Dendritic cell treated with granulocyte-macrophage colony-stimulating factor and Interleukin-4, amounts not matched to agents 40 ng/mL and 50 ng/mL, for 4 days (primary cell): ENCODE data around the gene TAF4B.
"Not testable (repeated sequence)": the region's sequence is repeated elsewhere in the genome, so short reads cannot be mapped to it uniquely, and the experiment has no call there.

Experiments
- H3K27ac Mint-ChIP-seq: one replicate; pipeline ENCODE4 v1.8.0; 2022; ENCODE audit warnings: mild to moderate bottlenecking, mixed read lengths
- H3K27me3 Mint-ChIP-seq: one replicate; pipeline ENCODE4 v1.8.0; 2022; ENCODE audit warnings: mild to moderate bottlenecking, mixed read lengths
- H3K36me3 Mint-ChIP-seq: one replicate; pipeline ENCODE4 v1.8.0; 2022; ENCODE audit warnings: low read depth, mixed read lengths
- H3K4me1 Mint-ChIP-seq: one replicate; pipeline ENCODE4 v1.8.0; 2022; ENCODE audit warnings: low read depth, mixed read lengths
- H3K4me3 Mint-ChIP-seq: one replicate; pipeline ENCODE4 v1.8.0; 2022; ENCODE audit warnings: mild to moderate bottlenecking, moderate library complexity, mixed read lengths
- H3K9me3 Mint-ChIP-seq: one replicate; pipeline ENCODE4 v1.8.0; 2022; ENCODE audit warnings: mixed read lengths
- intact Hi-C: fragments of 100-400 bp; cut with micrococcal nuclease; formaldehyde crosslinking; loops from one replicate; pipeline ENCODE4 v1.15.0; 2022

TAF4B gene

GRCh38 chr18:26336572-26336971, 110.3 kb downstream of the TAF4B start:
- Mint-ChIP-seq H3K9me3 (no peaks in the 10 kb centered on the region), H3K27me3 (no peaks in the 10 kb centered on the region), H3K36me3 (no peaks in the 10 kb centered on the region), H3K4me1 (no peaks in the 10 kb centered on the region), H3K27ac (no peak overlapping the region), H3K4me3 (no peak overlapping the region)
- intact Hi-C loops: no loop called here

- no peaks in the 10 kb centered on the region for H3K36me3 Mint-ChIP-seq
- H3K4me3 Mint-ChIP-seq: no peak overlapping the region
- H3K27ac Mint-ChIP-seq: no peak overlapping the region
- peaks cover 35% of the 10 kb centered on the region for H3K9me3 Mint-ChIP-seq
- H3K27me3 Mint-ChIP-seq: no peaks in the 10 kb centered on the region
- H3K4me1 Mint-ChIP-seq: no peaks in the 10 kb centered on the region
- intact Hi-C loops: no loop called here
Observed at GRCh38 chr18:26342646-26343045, 116.4 kb downstream of the TAF4B start.

- no peak overlapping the region for H3K27ac Mint-ChIP-seq
- no peaks in the 10 kb centered on the region for H3K27me3 Mint-ChIP-seq
- H3K4me1 Mint-ChIP-seq: no peaks in the 10 kb centered on the region
- no peak overlapping the region for H3K4me3 Mint-ChIP-seq
- no peaks in the 10 kb centered on the region for H3K36me3 Mint-ChIP-seq
- peaks cover 38% of the 10 kb centered on the region for H3K9me3 Mint-ChIP-seq
- intact Hi-C loops: no loop called here
Observed at GRCh38 chr18:26350961-26351360, 124.7 kb downstream of the TAF4B start.

GRCh38 chr18:26356045-26356785, 130.0 kb downstream of the TAF4B start:
- intact Hi-C loops: no loop called here
- Mint-ChIP-seq H3K27ac (no peak overlapping the region), H3K9me3 (no peaks in the 10 kb centered on the region), H3K27me3 (no peaks in the 10 kb centered on the region), H3K36me3 (peaks cover 7% of the 10 kb centered on the region), H3K4me1 (no peaks in the 10 kb centered on the region), H3K4me3 (no peak overlapping the region)

- Mint-ChIP-seq H3K27me3 (no peaks in the 10 kb centered on the region), H3K4me3 (no peak overlapping the region), H3K27ac (no peak overlapping the region), H3K4me1 (no peaks in the 10 kb centered on the region), H3K36me3 (peaks cover 7% of the 10 kb centered on the region), H3K9me3 (no peaks in the 10 kb centered on the region)
- intact Hi-C loops: no loop called here
Observed at GRCh38 chr18:26357960-26358359, 131.7 kb downstream of the TAF4B start.

GRCh38 chr18:26362021-26362420, 135.8 kb downstream of the TAF4B start:
- Mint-ChIP-seq H3K27ac (no peak overlapping the region), H3K4me1 (no peaks in the 10 kb centered on the region), H3K4me3 (no peak overlapping the region), H3K27me3 (no peaks in the 10 kb centered on the region), H3K9me3 (no peaks in the 10 kb centered on the region), H3K36me3 (peaks cover 7% of the 10 kb centered on the region)
- intact Hi-C loops: no loop called here

GRCh38 chr18:26367425-26367824, 141.2 kb downstream of the TAF4B start:
- H3K4me3 Mint-ChIP-seq: no peak overlapping the region
- no peaks in the 10 kb centered on the region for H3K36me3 Mint-ChIP-seq
- no peaks in the 10 kb centered on the region for H3K4me1 Mint-ChIP-seq
- intact Hi-C loops: no loop called here
- no peaks in the 10 kb centered on the region for H3K9me3 Mint-ChIP-seq
- no peak overlapping the region for H3K27ac Mint-ChIP-seq
- H3K27me3 Mint-ChIP-seq: no peaks in the 10 kb centered on the region

GRCh38 chr18:26370037-26370436, 143.8 kb downstream of the TAF4B start:
- Mint-ChIP-seq H3K9me3 (no peaks in the 10 kb centered on the region), H3K4me3 (no peak overlapping the region)

GRCh38 chr18:26376105-26376504, 149.9 kb downstream of the TAF4B start:
- Mint-ChIP-seq H3K4me3 (no peak overlapping the region), H3K4me1 (no peaks in the 10 kb centered on the region), H3K9me3 (no peaks in the 10 kb centered on the region), H3K27ac (no peak overlapping the region), H3K27me3 (no peaks in the 10 kb centered on the region), H3K36me3 (no peaks in the 10 kb centered on the region)
- intact Hi-C loops: no loop called here

More at GRCh38 chr18:26370037-26370436, 143.8 kb downstream of the TAF4B start:
- intact Hi-C loops: no loop called here
- H3K36me3 Mint-ChIP-seq: no peaks in the 10 kb centered on the region
- H3K4me1 Mint-ChIP-seq: no peaks in the 10 kb centered on the region
- no peak overlapping the region for H3K27ac Mint-ChIP-seq
- no peaks in the 10 kb centered on the region for H3K27me3 Mint-ChIP-seq

- intact Hi-C loops: no loop called here
- Mint-ChIP-seq H3K27ac (no peak overlapping the region), H3K9me3 (no peaks in the 10 kb centered on the region)
Observed at GRCh38 chr18:26378701-26379100, 152.5 kb downstream of the TAF4B start.

GRCh38 chr18:26381555-26381954, 155.3 kb downstream of the TAF4B start:
- not testable (repeated sequence) for H3K4me1 Mint-ChIP-seq, H3K27me3 Mint-ChIP-seq, H3K4me3 Mint-ChIP-seq, H3K27ac Mint-ChIP-seq, H3K36me3 Mint-ChIP-seq, H3K9me3 Mint-ChIP-seq
- intact Hi-C loops: loop anchor here (10.0 kb wide), 2 partner anchors 163 to 613 kb away; partner anchors contain the start of gene KCTD1

More at GRCh38 chr18:26378701-26379100, 152.5 kb downstream of the TAF4B start:
- Mint-ChIP-seq H3K4me3 (no peak overlapping the region), H3K4me1 (no peaks in the 10 kb centered on the region), H3K27me3 (no peaks in the 10 kb centered on the region), H3K36me3 (no peaks in the 10 kb centered on the region)

GRCh38 chr18:26383454-26384270, 157.4 kb downstream of the TAF4B start:
- Mint-ChIP-seq H3K4me3 (no peak overlapping the region), H3K27ac (no peak overlapping the region), H3K27me3 (no peaks in the 10 kb centered on the region), H3K36me3 (no peaks in the 10 kb centered on the region), H3K9me3 (no peaks in the 10 kb centered on the region), H3K4me1 (no peaks in the 10 kb centered on the region)
- intact Hi-C loops: loop anchor here (2.0 to 10.0 kb wide), 3 partner anchors 161 to 611 kb away; partner anchors contain the start of gene KCTD1

GRCh38 chr18:26386002-26386401, 159.8 kb downstream of the TAF4B start:
- intact Hi-C loops: loop anchor here (10.0 kb wide), 2 partner anchors 159 to 609 kb away; partner anchors contain the start of gene KCTD1
- Mint-ChIP-seq H3K27ac (no peak overlapping the region), H3K4me3 (no peak overlapping the region), H3K9me3 (no peaks in the 10 kb centered on the region), H3K36me3 (peaks cover 10% of the 10 kb centered on the region), H3K27me3 (no peaks in the 10 kb centered on the region), H3K4me1 (no peaks in the 10 kb centered on the region)

- intact Hi-C loops: loop anchor here (10.0 kb wide), 2 partner anchors 158 to 608 kb away; partner anchors contain the start of gene KCTD1
- H3K36me3 Mint-ChIP-seq: peaks cover 10% of the 10 kb centered on the region
- H3K9me3 Mint-ChIP-seq: no peaks in the 10 kb centered on the region
- H3K27me3 Mint-ChIP-seq: no peaks in the 10 kb centered on the region
- no peak overlapping the region for H3K4me3 Mint-ChIP-seq
- no peak overlapping the region for H3K27ac Mint-ChIP-seq
- H3K4me1 Mint-ChIP-seq: no peaks in the 10 kb centered on the region
Observed at GRCh38 chr18:26386441-26386840, 160.2 kb downstream of the TAF4B start.
